ENCODE results near the gene ATXN7L2. TPM values are rescaled to one million over a fixed set of nuclear protein-coding genes. Genes with fewer than 3 reads are reported as not detected.
A peak's percentile ranks its signal among the peaks of the same experiment; 100 is the strongest.
"Not testable (repeated sequence)": the region's sequence is repeated elsewhere in the genome, so short reads cannot be mapped to it uniquely, and the experiment has no call there.

Gene ATXN7L2
- 10 to 100 TPM; 10.4 to 12.4 TPM for total RNA-seq

DNA sequence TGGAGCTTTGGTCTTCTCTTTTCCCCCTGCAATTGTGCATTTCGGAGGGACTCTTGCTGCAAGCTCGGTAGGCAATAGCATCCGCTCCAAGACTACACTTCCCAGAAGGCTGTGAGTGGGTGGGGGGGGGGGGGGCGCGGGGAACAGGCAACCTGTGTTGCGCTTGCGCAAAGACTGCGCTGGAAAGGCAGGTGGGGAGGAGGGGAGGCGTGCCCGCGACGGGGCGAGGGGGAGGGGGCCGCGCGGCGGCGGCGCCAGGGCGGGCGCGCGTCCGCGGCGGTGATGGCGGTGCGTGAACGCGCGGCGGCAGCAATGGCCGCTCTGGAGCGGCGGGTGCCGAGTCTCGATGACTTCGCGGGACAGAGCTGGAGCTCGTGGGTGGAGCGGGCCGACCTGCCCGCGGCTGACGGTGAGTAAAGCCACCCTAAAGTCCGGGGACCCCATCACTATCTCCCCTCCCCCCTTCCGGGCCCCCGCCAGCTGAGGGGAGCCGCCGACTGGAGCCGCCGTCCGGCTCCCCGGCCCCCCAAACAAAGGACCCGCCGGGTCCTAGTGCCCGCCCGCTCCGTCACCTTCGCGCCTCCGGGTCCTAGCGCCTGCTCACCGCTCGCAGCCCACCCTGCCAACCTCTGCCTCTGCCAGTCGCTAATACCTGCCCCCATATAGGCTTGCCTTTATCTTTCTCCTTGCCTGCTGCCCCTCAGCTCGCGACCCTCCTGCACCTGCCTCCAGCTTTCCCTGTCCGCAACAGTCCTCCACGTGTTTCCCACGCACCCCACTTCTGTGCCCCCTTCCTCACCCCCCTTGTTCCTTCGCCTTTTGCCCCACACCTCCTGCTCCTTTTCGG lies at the start of gene ATXN7L2:
Gene ATXN7L2 (plus strand): TSS at position 234 of the 847 bp plus-strand sequence. CDS start 49 bp downstream, at position 283.
- ATAC-seq (ENCODE audit: low read depth) (peak; percentile 83), DNase-seq (peak; percentile 95)
- H3K4me1 Mint-ChIP-seq: peaks cover 28% of the 10 kb centered on the region
- POLR2A ChIA-PET: interaction anchor here (0.5 to 3.0 kb wide), 17 partner anchors 10 to 855 kb away, joined by 3 to 37 read pairs (median 6); partner anchors contain the start of genes AMIGO1, CELSR2, CYB561D1 and GNAI3
- H3K9me3 Mint-ChIP-seq: no peaks in the 10 kb centered on the region
- H3K27me3 Mint-ChIP-seq: peaks cover 12% of the 10 kb centered on the region
- peaks cover 7% of the 10 kb centered on the region for H3K36me3 Mint-ChIP-seq
- H3K4me3 Mint-ChIP-seq: peak within 1 kb of the TSS; percentile 96
- peak within 1 kb of the TSS; percentile 93 for H3K27ac Mint-ChIP-seq

- POLR2A ChIA-PET: no interaction called here
- Mint-ChIP-seq H3K9me3 (peaks cover 9% of the 10 kb centered on the region), H3K36me3 (no peaks in the 10 kb centered on the region), H3K4me1 (no peaks in the 10 kb centered on the region), H3K4me3 (no peak overlapping the region), H3K27ac (no peak overlapping the region), H3K27me3 (no peaks in the 10 kb centered on the region)
- ATAC-seq (ENCODE audit: low read depth) (no peak), DNase-seq (no peak)
These were observed 49.2 kb upstream of the ATXN7L2 start for GRCh38 chr1:109434484-109434883.

GRCh38 chr1:109438798-109439297 lies 44.9 kb upstream of the ATXN7L2 start:
- no peak for DNase-seq
- Mint-ChIP-seq H3K27ac (no peak overlapping the region), H3K4me3 (no peak overlapping the region), H3K27me3 (no peaks in the 10 kb centered on the region), H3K9me3 (peaks cover 3% of the 10 kb centered on the region), H3K36me3 (no peaks in the 10 kb centered on the region), H3K4me1 (no peaks in the 10 kb centered on the region)
- POLR2A ChIA-PET: no interaction called here
- ATAC-seq (ENCODE audit: low read depth): no peak

GRCh38 chr1:109441069-109441468 lies 42.6 kb upstream of the ATXN7L2 start:
- no peak for DNase-seq
- Mint-ChIP-seq H3K27ac (no peak overlapping the region), H3K4me1 (peaks cover 3% of the 10 kb centered on the region), H3K4me3 (no peak overlapping the region), H3K27me3 (peaks cover 14% of the 10 kb centered on the region), H3K36me3 (no peaks in the 10 kb centered on the region), H3K9me3 (no peaks in the 10 kb centered on the region)
- ATAC-seq (ENCODE audit: low read depth): no peak
- POLR2A ChIA-PET: no interaction called here

- POLR2A ChIA-PET: no interaction called here
- ATAC-seq (ENCODE audit: low read depth): no peak
- H3K9me3 Mint-ChIP-seq: no peaks in the 10 kb centered on the region
- peaks cover 22% of the 10 kb centered on the region for H3K27me3 Mint-ChIP-seq
- no peaks in the 10 kb centered on the region for H3K36me3 Mint-ChIP-seq
- H3K27ac Mint-ChIP-seq: no peak overlapping the region
- DNase-seq: no peak
- peaks cover 3% of the 10 kb centered on the region for H3K4me1 Mint-ChIP-seq
- H3K4me3 Mint-ChIP-seq: no peak overlapping the region
These were observed 40.2 kb upstream of the ATXN7L2 start for GRCh38 chr1:109443476-109443875.

GRCh38 chr1:109444346-109444745 lies 39.4 kb upstream of the ATXN7L2 start:
- Mint-ChIP-seq H3K4me1 (peaks cover 3% of the 10 kb centered on the region), H3K27me3 (peaks cover 29% of the 10 kb centered on the region), H3K9me3 (no peaks in the 10 kb centered on the region), H3K4me3 (no peak overlapping the region), H3K27ac (no peak overlapping the region), H3K36me3 (no peaks in the 10 kb centered on the region)
- POLR2A ChIA-PET: no interaction called here
- ATAC-seq (ENCODE audit: low read depth) (no peak), DNase-seq (no peak)

DNA sequence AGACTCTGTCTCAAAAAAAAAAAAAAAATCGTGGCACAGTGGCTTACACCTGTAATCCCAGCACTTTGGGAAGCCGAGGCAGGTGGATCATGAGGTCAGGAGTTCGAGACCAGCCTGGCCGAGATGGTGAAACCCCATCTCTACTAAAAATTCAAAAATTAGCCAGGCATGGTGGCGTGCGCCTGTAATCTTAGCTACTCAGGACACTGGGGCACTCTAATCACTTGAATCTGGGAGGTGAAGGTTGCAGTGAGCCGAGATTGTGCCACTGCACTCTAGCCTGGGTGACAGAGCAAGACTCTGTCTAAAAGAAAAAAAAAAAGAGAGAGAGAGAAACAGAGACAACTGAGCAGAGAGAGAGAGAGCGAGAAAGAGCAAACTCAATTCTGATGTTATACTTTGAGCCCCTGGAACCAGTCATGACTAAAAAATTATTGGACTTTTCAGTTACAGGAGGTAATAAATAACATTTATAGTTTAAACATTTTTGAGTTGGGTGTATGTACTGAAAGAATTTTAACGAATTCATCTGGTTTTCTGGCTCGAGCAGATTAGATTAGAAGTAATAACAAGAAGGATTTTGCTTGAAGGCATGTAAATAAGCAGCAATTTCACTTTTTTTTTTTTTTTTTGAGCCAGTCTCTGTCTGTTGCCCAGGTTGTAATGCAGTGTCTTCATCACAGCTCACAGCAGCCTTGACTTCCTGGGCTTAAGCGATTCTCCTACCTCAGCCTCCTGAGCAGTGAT lies 37.6 kb upstream of the ATXN7L2 start:
- H3K4me3 Mint-ChIP-seq; DNase-seq; H3K4me1 Mint-ChIP-seq; H3K36me3 Mint-ChIP-seq; H3K27ac Mint-ChIP-seq; H3K9me3 Mint-ChIP-seq; ATAC-seq (ENCODE audit: low read depth): not testable (repeated sequence)
- POLR2A ChIA-PET: interaction anchor here (0.6 kb wide), 1 partner anchor 402 kb away, joined by 3 read pairs; no protein-coding TSS in a partner anchor
- peaks cover 43% of the 10 kb centered on the region for H3K27me3 Mint-ChIP-seq

DNA sequence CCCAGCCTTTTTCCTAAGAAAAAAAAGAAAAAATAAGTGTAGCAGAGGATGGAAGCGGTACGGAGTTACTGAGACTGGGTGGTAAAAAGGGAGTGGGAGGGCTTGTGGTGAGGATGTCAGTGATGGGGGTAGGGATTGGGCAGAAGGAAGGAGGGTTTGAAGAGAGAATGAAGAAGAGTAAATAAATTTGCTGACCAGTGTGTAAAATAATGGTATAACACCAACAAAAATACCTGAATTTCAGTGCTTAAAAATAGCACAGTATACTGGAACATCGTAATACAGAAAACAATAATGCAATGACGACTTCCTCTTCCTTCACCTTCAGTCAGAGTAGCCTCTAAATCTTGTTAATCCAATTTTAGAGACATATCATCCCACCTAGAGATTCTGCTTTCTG lies 36.2 kb upstream of the ATXN7L2 start:
- peaks cover 50% of the 10 kb centered on the region for H3K27me3 Mint-ChIP-seq
- ATAC-seq (ENCODE audit: low read depth): no peak
- H3K27ac Mint-ChIP-seq: no peak overlapping the region
- peaks cover 3% of the 10 kb centered on the region for H3K4me1 Mint-ChIP-seq
- POLR2A ChIA-PET: no interaction called here
- no peak for DNase-seq
- H3K36me3 Mint-ChIP-seq: no peaks in the 10 kb centered on the region
- peaks cover 2% of the 10 kb centered on the region for H3K9me3 Mint-ChIP-seq
- H3K4me3 Mint-ChIP-seq: no peak overlapping the region

DNA sequence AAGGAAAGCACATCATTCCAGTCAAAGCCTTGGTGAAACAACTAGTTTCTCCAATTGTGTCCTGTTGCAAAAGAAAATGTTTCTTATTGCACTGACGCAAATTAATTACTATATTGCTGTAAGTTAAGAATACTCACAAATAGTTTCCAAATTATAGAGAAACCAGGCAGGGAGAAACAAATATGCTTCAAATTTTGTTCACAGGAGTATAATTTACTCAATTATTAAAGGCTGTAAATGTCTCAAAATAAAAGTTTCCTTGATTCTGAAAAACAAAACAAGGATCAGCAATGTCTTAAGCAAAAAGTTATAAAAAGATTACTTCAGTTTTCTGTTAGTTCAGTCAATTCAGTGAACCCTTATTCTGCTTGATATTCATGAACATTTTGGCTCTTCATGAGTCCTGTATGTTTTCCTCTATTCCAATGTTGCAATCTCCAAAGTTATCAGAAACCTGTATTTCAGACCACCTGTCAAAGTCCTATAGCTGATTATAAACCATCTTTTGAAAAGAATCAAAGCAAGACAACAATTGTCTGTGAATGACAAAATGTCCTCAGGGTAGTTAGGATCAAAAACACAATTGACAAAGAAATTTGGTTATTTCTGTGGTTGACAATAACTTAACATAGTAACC lies 29.1 kb upstream of the ATXN7L2 start:
- no peak overlapping the region for H3K4me3 Mint-ChIP-seq
- H3K9me3 Mint-ChIP-seq: peaks cover 17% of the 10 kb centered on the region
- H3K27ac Mint-ChIP-seq: no peak overlapping the region
- no peaks in the 10 kb centered on the region for H3K4me1 Mint-ChIP-seq
- peaks cover 2% of the 10 kb centered on the region for H3K36me3 Mint-ChIP-seq
- POLR2A ChIA-PET: no interaction called here
- DNase-seq (no peak), ATAC-seq (ENCODE audit: low read depth) (no peak)
- peaks cover 32% of the 10 kb centered on the region for H3K27me3 Mint-ChIP-seq

DNA sequence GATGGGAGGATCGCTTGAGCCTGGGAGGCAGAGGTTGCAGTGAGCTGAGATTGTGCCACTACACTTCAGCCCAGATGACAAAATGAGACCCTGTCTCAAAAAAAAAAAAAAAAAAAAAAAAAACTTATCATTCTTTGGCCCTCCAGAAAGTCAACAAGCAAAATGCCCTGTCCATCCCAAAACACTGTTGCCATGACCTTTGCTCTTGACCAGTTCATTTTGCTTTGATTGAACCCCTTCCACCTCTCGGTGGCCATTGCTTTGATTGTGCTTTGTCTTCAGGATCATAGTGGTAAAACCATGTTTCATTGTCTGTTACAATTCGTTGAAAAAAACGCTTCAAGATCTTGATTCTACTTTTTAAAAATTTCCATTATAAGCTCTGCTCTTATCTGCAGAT lies 25.9 kb upstream of the ATXN7L2 start:
- Mint-ChIP-seq H3K4me3 (no peak overlapping the region), H3K9me3 (peaks cover 16% of the 10 kb centered on the region), H3K4me1 (no peaks in the 10 kb centered on the region), H3K27me3 (peaks cover 30% of the 10 kb centered on the region), H3K36me3 (peaks cover 2% of the 10 kb centered on the region), H3K27ac (no peak overlapping the region)
- POLR2A ChIA-PET: no interaction called here
- ATAC-seq (ENCODE audit: low read depth) (no peak), DNase-seq (no peak)

GRCh38 chr1:109466125-109466451 lies 17.6 kb upstream of the ATXN7L2 start:
- Mint-ChIP-seq H3K4me1 (peaks cover 4% of the 10 kb centered on the region), H3K27me3 (peaks cover 92% of the 10 kb centered on the region), H3K27ac (no peak overlapping the region), H3K9me3 (no peaks in the 10 kb centered on the region), H3K36me3 (no peaks in the 10 kb centered on the region), H3K4me3 (peak overlapping the region; percentile 51)
- DNase-seq (no peak), ATAC-seq (ENCODE audit: low read depth) (no peak)
- POLR2A ChIA-PET: no interaction called here

DNA sequence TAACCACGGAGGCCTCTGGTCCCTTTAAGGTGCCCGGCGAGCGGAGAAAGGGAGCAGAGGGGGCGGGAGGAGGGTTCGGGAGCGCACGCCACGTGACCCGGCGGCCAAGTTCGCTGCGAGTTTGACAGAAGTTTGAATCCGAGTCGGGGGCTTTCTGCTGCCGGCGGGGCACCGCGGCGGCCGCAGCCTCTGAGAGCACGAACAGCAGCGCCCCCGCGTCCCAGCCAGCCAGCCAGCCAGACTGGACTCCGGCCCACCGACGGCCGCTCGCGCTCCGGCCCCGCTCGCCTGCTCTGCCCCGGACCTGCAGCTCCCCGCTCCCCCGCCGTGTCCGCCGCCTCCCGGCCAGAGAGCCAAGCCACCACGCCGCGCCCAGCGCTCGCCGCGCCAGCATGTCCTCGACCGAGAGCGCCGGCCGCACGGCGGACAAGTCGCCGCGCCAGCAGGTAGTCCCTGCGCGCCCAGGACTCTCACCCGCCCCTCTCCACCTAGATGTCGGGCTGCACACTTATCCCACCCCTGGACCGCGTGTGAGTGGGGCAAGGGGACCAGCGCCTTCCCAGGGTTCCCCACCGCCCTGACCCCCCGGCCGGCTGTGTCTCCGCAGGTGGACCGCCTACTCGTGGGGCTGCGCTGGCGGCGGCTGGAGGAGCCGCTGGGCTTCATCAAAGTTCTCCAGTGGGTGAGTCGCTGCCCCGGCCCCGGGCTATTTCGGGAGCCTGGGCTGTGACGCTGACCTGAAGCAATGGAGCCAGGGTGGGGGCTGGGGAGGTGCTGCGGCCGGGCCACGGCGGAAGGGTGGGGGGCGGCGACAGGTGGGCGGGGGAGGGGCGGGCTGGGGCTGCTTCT lies 17.0 kb upstream of the ATXN7L2 start, which contains the start of gene SYPL2:
Gene SYPL2 (plus strand): TSS at position 95 of the 849 bp plus-strand sequence. CDS start 298 bp downstream, at position 393.
- POLR2A ChIA-PET: no interaction called here
- no peak within 1 kb of the TSS for H3K27ac Mint-ChIP-seq

More for the DNA sequence above, 17.0 kb upstream of the ATXN7L2 start, which contains the start of gene SYPL2:
- H3K4me1 Mint-ChIP-seq: peaks cover 4% of the 10 kb centered on the region
- no peaks in the 10 kb centered on the region for H3K36me3 Mint-ChIP-seq
- H3K4me3 Mint-ChIP-seq: peak within 1 kb of the TSS; percentile 51
- DNase-seq: peak; percentile 39
- ATAC-seq (ENCODE audit: low read depth): peak; percentile 30
- no peaks in the 10 kb centered on the region for H3K9me3 Mint-ChIP-seq
- peaks cover 91% of the 10 kb centered on the region for H3K27me3 Mint-ChIP-seq
